Measurements from ENCODE around the gene GALC. TPM values are rescaled to one million over a fixed set of nuclear protein-coding genes. Genes with fewer than 3 reads are reported as not detected.

Gene GALC
- total and polyA plus RNA-seq, 8 donors, result 2.3 to 50.4 (median 11.0) TPM

DNA sequence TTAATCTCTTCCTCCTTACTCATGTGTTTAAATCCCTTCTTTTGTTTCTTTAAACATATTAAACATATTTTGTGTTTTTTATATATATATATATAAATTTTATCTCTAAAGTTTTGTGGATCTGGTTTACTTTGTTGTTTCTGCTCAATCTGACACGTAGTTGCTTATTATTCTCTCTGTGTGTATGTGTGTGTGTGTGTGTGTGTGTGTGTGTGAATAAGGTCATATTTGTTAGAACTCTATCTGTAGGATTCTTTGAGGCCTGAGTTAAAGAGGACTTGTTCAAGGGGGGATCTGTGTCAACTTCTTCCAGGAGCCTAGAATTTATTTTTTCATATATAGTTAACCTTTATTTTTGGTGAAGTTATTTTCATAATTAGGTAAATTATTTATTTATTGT is 14.6 kb upstream of the GALC start:
- WGBS, 5 donors, result 25 to 51% (median 42%) methylated on average over 1 of the region's 1 CpG
- TF ChIP-seq POLR2AphosphoS5 (IDR thresholded peaks at IDR 0.05), result no peak
- no peak for TF ChIP-seq POLR2A (IDR thresholded peaks at IDR 0.05)
- TF ChIP-seq, protein P1, sequence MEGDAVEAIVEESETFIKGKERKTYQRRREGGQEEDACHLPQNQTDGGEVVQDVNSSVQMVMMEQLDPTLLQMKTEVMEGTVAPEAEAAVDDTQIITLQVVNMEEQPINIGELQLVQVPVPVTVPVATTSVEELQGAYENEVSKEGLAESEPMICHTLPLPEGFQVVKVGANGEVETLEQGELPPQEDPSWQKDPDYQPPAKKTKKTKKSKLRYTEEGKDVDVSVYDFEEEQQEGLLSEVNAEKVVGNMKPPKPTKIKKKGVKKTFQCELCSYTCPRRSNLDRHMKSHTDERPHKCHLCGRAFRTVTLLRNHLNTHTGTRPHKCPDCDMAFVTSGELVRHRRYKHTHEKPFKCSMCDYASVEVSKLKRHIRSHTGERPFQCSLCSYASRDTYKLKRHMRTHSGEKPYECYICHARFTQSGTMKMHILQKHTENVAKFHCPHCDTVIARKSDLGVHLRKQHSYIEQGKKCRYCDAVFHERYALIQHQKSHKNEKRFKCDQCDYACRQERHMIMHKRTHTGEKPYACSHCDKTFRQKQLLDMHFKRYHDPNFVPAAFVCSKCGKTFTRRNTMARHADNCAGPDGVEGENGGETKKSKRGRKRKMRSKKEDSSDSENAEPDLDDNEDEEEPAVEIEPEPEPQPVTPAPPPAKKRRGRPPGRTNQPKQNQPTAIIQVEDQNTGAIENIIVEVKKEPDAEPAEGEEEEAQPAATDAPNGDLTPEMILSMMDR (IDR thresholded peaks at IDR 0.05), result no peak
- Histone ChIP-seq H3K27me3 (no peaks in the 10 kb centered on the region), H3K27ac (peak overlapping the region in 1 of 5 donors; percentile 79), H3K4me1 (peaks cover 0 to 10% (median 0%) of the 10 kb centered on the region in 4 donors), H3K9me3 (no peaks in the 10 kb centered on the region), H3K36me3 (no peaks in the 10 kb centered on the region), H3K4me3 (no peak overlapping the region)
- intact Hi-C loops (cut with DNase I; ENCODE audit: low total_unique reads), result no loop called here
- DNase-seq, result no peak

DNA sequence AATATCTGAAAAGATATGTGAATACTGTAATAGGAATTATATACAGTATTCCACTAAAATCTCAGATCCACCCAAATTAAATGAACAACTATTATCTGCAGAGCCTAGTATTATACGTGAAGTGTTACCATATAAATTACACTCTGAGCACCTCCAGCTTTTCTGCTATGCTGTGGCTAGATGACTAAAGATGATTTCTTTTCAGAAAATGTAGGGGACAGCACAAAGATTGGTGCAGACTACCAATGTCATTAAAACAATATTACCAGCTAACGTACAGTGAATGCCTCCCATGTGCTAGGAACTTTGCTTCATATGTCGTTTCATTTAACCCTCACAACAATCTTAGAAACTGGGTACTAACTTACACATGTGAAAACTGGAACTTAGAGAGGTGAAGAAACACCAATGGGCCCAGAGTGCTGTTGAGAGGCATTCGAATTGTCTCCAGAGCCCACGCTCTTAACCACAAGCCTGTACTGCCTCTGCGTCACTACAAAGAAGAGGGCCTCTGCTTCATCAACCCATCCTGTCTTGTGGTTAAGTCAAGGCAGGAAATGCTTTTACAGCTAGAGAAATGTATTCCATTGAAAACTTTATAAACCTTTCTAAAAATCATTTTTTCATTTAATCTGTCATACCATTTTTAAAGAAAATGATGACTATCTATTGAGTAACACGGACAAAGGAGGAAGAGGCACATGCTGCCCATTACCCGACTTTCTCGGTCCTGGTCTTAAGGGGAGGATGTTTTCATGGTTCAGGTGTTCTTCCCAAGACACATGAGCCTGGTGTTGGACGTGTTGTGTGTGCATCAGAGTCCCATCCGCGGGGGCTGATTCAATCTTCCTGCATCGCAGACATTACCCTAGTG is 13.2 kb upstream of the GALC start:
- peak overlapping the region in 1 of 4 donors; percentile 10 for H3K4me3 ChIP-seq
- H3K9me3 ChIP-seq, result no peaks in the 10 kb centered on the region
- no peaks in the 10 kb centered on the region for H3K27me3 ChIP-seq
- H3K4me1 ChIP-seq, result peaks cover 0 to 9% (median 0%) of the 10 kb centered on the region in 4 donors
- peak overlapping the region in 4 of 5 donors; percentile 58 to 79 (median 62) for H3K27ac ChIP-seq
- WGBS, 5 donors, result 73 to 82% (median 77%) methylated on average over 13 of the region's 13 CpGs
- intact Hi-C loops (cut with DNase I; ENCODE audit: low total_unique reads), result no loop called here
- H3K36me3 ChIP-seq, result no peaks in the 10 kb centered on the region
- DNase-seq, result peak in 1 of 2 donors; percentile 74
- TF ChIP-seq EP300 (IDR thresholded peaks at IDR 0.05) (no peak), POLR2AphosphoS5 (IDR thresholded peaks at IDR 0.05) (peak in 2 of 3 donors; percentile 13 to 34)

DNA sequence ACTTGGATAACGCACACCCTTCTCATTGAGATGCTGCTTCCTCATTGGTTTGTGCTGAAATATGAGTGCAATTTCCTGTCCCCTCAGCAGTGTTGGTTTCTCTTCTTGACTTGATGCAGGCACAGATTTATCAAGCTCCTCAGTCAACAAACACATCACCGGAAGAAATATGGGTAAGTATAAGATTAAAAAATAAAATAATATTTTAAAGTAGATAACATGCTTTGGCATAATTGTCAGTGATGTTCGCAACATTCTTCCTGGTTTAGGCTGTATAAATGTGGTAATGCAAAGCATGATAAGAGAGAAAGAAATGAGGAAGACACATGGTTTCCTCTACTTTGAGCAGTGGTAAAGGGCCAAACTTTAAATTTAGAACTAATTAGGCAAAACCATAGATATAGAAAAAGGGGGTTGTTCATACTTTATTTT is 12.1 kb upstream of the GALC start, which contains the start of gene GPR65:
GPR65 (plus strand) TSS at position 86 of the 432 bp plus-strand sequence. CDS start 5,713 bp downstream, outside the sequence.
- Histone ChIP-seq H3K4me3 (peak within 1 kb of the TSS in 2 of 4 donors; percentile 19 to 21), H3K27ac (peak within 1 kb of the TSS in 4 of 5 donors; percentile 56 to 79 (median 62)), H3K36me3 (no peaks in the 10 kb centered on the region), H3K27me3 (no peaks in the 10 kb centered on the region), H3K9me3 (no peaks in the 10 kb centered on the region), H3K4me1 (no peaks in the 10 kb centered on the region)
- 48 to 59% (median 54%) methylated on average over 3 of the region's 3 CpGs for WGBS, 5 donors
- intact Hi-C loops (cut with DNase I; ENCODE audit: low total_unique reads), result no loop called here
- peak in 1 of 2 donors; percentile 65 for DNase-seq
- TF ChIP-seq, protein P1 (IDR thresholded peaks at IDR 0.05), result no peak
- peak in 1 of 3 donors; percentile 76 for TF ChIP-seq POLR2AphosphoS5 (IDR thresholded peaks at IDR 0.05)

DNA sequence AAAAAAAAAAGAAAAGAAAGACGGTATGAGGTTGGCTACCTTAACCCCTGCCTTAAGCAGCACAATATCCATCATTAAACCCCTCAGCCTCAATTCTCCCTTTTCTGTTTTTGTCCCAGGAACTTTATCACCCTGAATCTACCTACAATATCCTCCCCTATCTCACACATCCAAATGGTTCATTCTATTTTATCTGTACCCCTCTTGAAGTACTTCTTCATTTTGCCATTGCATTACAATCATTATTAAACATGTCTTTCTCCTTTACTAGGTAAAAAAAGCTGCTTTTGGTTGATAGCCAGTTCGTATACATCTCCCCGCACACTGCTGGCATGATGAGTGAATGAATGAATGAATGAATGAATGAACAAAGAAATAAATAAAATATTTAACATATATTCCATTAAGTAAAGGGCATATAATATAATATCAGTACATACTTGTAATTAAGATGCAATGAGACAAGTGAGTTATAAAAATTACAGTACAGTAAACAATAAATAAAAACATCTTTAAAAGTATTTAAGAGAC is 11.6 kb upstream of the GALC start:
- H3K4me3 ChIP-seq, result no peak overlapping the region
- 53 to 72% (median 60%) methylated on average over 3 of the region's 3 CpGs for WGBS, 5 donors
- intact Hi-C loops (cut with DNase I; ENCODE audit: low total_unique reads), result no loop called here
- TF ChIP-seq POLR2AphosphoS5 (IDR thresholded peaks at IDR 0.05), result no peak
- TF ChIP-seq EP300 (IDR thresholded peaks at IDR 0.05), result no peak
- TF ChIP-seq, protein P1 (IDR thresholded peaks at IDR 0.05), result no peak
- no peak for TF ChIP-seq POLR2A (IDR thresholded peaks at IDR 0.05)
- H3K27ac ChIP-seq, result peak overlapping the region in 2 of 5 donors; percentile 63 to 79
- H3K27me3 ChIP-seq, result no peaks in the 10 kb centered on the region
- no peaks in the 10 kb centered on the region for H3K36me3 ChIP-seq
- no peak for DNase-seq
- no peaks in the 10 kb centered on the region for H3K9me3 ChIP-seq
- H3K4me1 ChIP-seq, result no peaks in the 10 kb centered on the region
